ENCODE data around the gene SPG7. TPM values are rescaled to one million over a fixed set of nuclear protein-coding genes. Genes with fewer than 3 reads are reported as not detected.
"Not testable (repeated sequence)": the region's sequence is repeated elsewhere in the genome, so short reads cannot be mapped to it uniquely, and the experiment has no call there.

The SPG7 gene
- total and polyA plus RNA-seq, 3 experiments from 2014 or later, result 48.2 to 79.5 (median 77.4) TPM

DNA sequence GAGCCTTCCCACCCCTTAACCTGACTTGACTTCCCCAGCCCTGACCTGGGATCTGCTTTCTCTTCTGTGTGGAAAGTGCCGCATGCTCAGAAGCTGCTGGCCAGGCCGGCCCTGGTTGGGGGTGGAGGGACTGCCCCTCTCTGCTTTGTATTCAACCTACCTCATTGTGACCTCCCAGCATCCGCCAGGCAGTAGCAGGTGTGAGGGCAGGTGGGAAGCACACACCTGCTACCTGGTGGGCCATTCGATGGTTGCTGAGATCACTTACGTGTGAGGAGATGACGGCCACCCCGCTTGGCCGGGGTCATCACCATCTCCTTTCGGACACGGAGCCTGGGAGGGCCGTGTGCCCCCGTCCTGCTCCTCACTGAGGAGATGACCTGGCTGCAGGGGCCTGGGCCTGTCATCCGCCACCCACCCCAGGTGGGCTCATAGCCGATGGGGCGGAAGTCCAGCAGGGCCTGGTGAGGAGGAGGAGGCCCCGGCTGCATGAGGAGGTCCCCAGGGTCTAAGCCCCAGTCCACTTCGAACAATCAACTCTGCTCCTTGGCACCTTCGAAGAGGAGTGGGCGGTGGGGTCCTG is 74.5 kb downstream of the SPG7 start:
- no peak overlapping the region for H3K4me3 ChIP-seq (ENCODE audit: low read length)
- no peak overlapping the region for H3K27ac ChIP-seq (ENCODE audit: low read depth, low read length)
- Mint-ChIP-seq H3K4me1 (peaks cover 0 to 1% (median 0%) of the 10 kb centered on the region in 3 donors), H3K9me3 (no peaks in the 10 kb centered on the region), H3K27me3 (no peaks in the 10 kb centered on the region), H3K27ac (no peak overlapping the region), H3K36me3 (no peaks in the 10 kb centered on the region), H3K4me3 (no peak overlapping the region)
- no peaks in the 10 kb centered on the region for H3K9me3 ChIP-seq (ENCODE audit: low read length)
- ChIA-PET CTCF (no interaction called here), POLR2A (no interaction called here)
- H3K36me3 ChIP-seq (ENCODE audit: insufficient read depth, low read length), result no peaks in the 10 kb centered on the region
- DNase-seq, result no peak
- no peaks in the 10 kb centered on the region for H3K27me3 ChIP-seq (ENCODE audit: insufficient read depth, low read length, poor library complexity, severe bottlenecking)
- H3K4me1 ChIP-seq (ENCODE audit: insufficient read depth, low read length), result no peaks in the 10 kb centered on the region

- peaks cover 0 to 1% (median 0%) of the 10 kb centered on the region in 3 donors for H3K4me1 Mint-ChIP-seq
- DNase-seq, result no peak
- ChIA-PET CTCF (no interaction called here), POLR2A (no interaction called here)
- no peak overlapping the region for H3K27ac Mint-ChIP-seq
- no peaks in the 10 kb centered on the region for H3K27me3 Mint-ChIP-seq
- Histone ChIP-seq H3K4me3 (ENCODE audit: low read length) (no peak overlapping the region), H3K27ac (ENCODE audit: low read depth, low read length) (no peak overlapping the region), H3K27me3 (ENCODE audit: insufficient read depth, low read length, poor library complexity, severe bottlenecking) (no peaks in the 10 kb centered on the region), H3K36me3 (ENCODE audit: insufficient read depth, low read length) (no peaks in the 10 kb centered on the region), H3K4me1 (ENCODE audit: insufficient read depth, low read length) (no peaks in the 10 kb centered on the region), H3K9me3 (ENCODE audit: low read length) (no peaks in the 10 kb centered on the region)
- H3K36me3 Mint-ChIP-seq, result no peaks in the 10 kb centered on the region
- H3K9me3 Mint-ChIP-seq, result no peaks in the 10 kb centered on the region
- no peak overlapping the region for H3K4me3 Mint-ChIP-seq
Observed at GRCh38 chr16:89583197-89583894, 75.1 kb downstream of the SPG7 start.

DNA sequence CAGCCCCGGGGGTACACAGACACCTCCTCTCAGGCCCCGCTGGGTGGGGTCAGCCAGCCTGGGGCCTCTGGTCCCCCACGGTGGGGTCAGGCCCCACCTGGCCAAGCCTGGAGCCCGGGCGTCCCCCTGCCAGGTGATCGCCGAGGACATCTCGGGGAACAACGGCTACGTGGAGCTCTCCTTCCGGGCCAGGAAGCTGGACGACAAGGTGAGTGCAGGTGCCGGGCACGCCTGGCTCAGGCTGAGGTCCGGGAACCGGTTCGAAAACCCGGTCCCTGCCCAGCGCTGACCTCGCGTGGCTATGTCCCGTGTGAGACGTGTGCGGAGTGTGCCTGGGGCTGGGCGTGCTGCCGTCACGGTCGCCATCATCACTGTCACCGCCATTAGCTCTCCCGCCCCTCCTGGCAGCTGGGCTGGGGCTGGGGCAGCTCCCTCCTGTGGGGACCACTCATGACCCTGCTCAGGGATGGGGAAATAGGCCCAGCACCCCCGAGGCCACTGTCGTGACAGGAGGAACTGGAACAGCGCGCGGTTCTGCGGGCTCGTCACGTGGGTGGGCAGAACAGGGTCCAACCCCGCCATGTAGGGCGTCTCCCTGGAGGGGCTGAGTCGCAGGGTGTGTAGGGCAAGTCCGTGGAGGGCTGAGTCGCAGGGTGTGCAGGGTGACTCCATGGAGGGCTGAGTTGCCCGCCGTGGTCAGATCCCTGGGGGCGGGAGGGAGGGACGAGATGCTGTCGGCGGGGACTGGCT is 75.9 kb downstream of the SPG7 start:
- CTCF ChIA-PET, result no interaction called here
- Histone ChIP-seq H3K27me3 (ENCODE audit: insufficient read depth, low read length, poor library complexity, severe bottlenecking) (no peaks in the 10 kb centered on the region), H3K9me3 (ENCODE audit: low read length) (no peaks in the 10 kb centered on the region), H3K4me1 (ENCODE audit: insufficient read depth, low read length) (no peaks in the 10 kb centered on the region), H3K27ac (ENCODE audit: low read depth, low read length) (no peak overlapping the region), H3K4me3 (ENCODE audit: low read length) (no peak overlapping the region), H3K36me3 (ENCODE audit: insufficient read depth, low read length) (no peaks in the 10 kb centered on the region)
- Mint-ChIP-seq H3K36me3 (no peaks in the 10 kb centered on the region), H3K9me3 (no peaks in the 10 kb centered on the region), H3K27me3 (no peaks in the 10 kb centered on the region), H3K27ac (no peak overlapping the region), H3K4me1 (peaks cover 0 to 1% (median 0%) of the 10 kb centered on the region in 3 donors), H3K4me3 (no peak overlapping the region)
- DNase-seq, result no peak
- POLR2A ChIA-PET, result no interaction called here

DNA sequence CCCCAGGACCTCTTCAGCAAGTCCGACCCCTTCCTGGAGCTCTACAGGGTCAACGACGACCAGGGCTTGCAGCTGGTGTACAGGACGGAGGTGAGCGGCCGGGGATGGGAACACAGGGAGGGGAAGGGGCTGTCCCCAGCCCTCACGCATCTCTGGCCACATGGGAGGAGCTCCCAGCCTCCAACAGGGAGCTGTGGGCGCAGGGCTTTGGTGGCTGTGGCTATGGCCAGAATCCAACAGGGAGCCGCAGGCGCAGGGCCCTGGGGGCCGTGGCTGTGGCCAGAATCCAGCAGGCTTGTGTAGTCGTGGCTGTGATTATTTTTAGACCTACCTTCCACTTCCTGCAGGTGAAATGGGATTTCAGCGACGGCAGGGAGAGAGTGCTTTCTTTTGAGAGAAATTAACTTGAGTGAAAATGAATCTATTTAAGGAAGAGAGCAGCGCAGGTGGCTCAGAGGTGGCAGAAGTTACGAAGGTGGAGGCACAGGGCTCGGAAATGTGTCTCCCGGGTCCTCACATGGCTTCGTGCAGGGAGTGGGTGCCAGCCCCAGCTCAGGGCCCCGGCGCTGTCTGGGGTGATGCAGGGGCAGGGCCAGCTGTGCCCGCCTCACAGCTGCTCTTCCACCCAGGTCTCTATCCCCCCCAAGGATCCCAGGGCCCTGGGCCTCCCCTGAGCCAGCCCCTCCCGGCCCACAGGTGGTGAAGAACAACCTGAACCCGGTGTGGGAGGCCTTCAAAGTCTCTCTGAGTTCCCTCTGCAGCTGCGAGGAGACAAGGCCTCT is 76.8 kb downstream of the SPG7 start:
- Histone ChIP-seq H3K27me3 (ENCODE audit: insufficient read depth, low read length, poor library complexity, severe bottlenecking) (no peaks in the 10 kb centered on the region), H3K4me1 (ENCODE audit: insufficient read depth, low read length) (no peaks in the 10 kb centered on the region), H3K9me3 (ENCODE audit: low read length) (no peaks in the 10 kb centered on the region), H3K4me3 (ENCODE audit: low read length) (no peak overlapping the region), H3K36me3 (ENCODE audit: insufficient read depth, low read length) (no peaks in the 10 kb centered on the region), H3K27ac (ENCODE audit: low read depth, low read length) (no peak overlapping the region)
- H3K27ac Mint-ChIP-seq, result no peak overlapping the region
- POLR2A ChIA-PET, result no interaction called here
- CTCF ChIA-PET, result no interaction called here
- H3K36me3 Mint-ChIP-seq, result no peaks in the 10 kb centered on the region
- no peaks in the 10 kb centered on the region for H3K9me3 Mint-ChIP-seq
- no peaks in the 10 kb centered on the region for H3K27me3 Mint-ChIP-seq
- no peak overlapping the region for H3K4me3 Mint-ChIP-seq
- no peak for DNase-seq
- H3K4me1 Mint-ChIP-seq, result peaks cover 0 to 1% (median 0%) of the 10 kb centered on the region in 3 donors

GRCh38 chr16:89586218-89586617 is 78.0 kb downstream of the SPG7 start:
- H3K27ac Mint-ChIP-seq, result no peak overlapping the region
- no peak overlapping the region for H3K27ac ChIP-seq (ENCODE audit: low read depth, low read length)
- H3K4me3 Mint-ChIP-seq, result no peak overlapping the region
- H3K4me1 Mint-ChIP-seq, result peaks cover 0 to 1% (median 0%) of the 10 kb centered on the region in 3 donors
- no peaks in the 10 kb centered on the region for H3K36me3 Mint-ChIP-seq
- no peaks in the 10 kb centered on the region for H3K9me3 Mint-ChIP-seq
- H3K4me3 ChIP-seq (ENCODE audit: low read length), result no peak overlapping the region
- no peaks in the 10 kb centered on the region for H3K27me3 ChIP-seq (ENCODE audit: insufficient read depth, low read length, poor library complexity, severe bottlenecking)
- H3K9me3 ChIP-seq (ENCODE audit: low read length), result no peaks in the 10 kb centered on the region
- no peaks in the 10 kb centered on the region for H3K36me3 ChIP-seq (ENCODE audit: insufficient read depth, low read length)
- DNase-seq, result no peak
- H3K27me3 Mint-ChIP-seq, result no peaks in the 10 kb centered on the region
- CTCF ChIA-PET, result no interaction called here
- no peaks in the 10 kb centered on the region for H3K4me1 ChIP-seq (ENCODE audit: insufficient read depth, low read length)
- POLR2A ChIA-PET, result no interaction called here

DNA sequence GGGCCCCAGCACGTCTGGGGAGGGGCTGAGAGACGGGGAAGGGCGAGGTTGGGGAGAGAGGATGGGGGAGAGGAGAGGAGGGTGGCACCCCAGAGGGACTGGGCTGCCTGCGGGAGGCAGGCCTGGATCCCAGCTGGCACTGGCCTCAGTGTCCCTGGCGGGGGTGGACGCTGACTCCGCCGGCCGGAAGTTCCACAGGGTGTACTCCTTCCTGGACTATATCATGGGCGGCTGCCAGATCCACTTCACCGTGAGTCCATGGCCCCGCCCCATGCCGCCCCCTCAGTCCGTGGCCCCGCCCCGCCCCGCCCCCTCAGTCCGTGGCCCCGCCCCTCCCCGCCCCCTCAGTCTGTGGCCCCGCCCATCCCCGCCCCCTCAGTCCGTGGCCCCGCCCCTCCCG is 78.7 kb downstream of the SPG7 start:
- H3K9me3 ChIP-seq (ENCODE audit: low read length), result no peaks in the 10 kb centered on the region
- CTCF ChIA-PET, result no interaction called here
- H3K4me3 ChIP-seq (ENCODE audit: low read length), result no peak overlapping the region
- H3K27ac Mint-ChIP-seq, result no peak overlapping the region
- H3K36me3 ChIP-seq (ENCODE audit: insufficient read depth, low read length), result no peaks in the 10 kb centered on the region
- POLR2A ChIA-PET, result no interaction called here
- no peaks in the 10 kb centered on the region for H3K27me3 ChIP-seq (ENCODE audit: insufficient read depth, low read length, poor library complexity, severe bottlenecking)
- H3K27me3 Mint-ChIP-seq, result no peaks in the 10 kb centered on the region
- no peaks in the 10 kb centered on the region for H3K4me1 ChIP-seq (ENCODE audit: insufficient read depth, low read length)
- H3K27ac ChIP-seq (ENCODE audit: low read depth, low read length), result no peak overlapping the region
- no peak overlapping the region for H3K4me3 Mint-ChIP-seq
- peak in 1 of 5 donors; percentile 43 for DNase-seq
- H3K9me3 Mint-ChIP-seq, result no peaks in the 10 kb centered on the region
- peaks cover 0 to 1% (median 0%) of the 10 kb centered on the region in 3 donors for H3K4me1 Mint-ChIP-seq
- H3K36me3 Mint-ChIP-seq, result no peaks in the 10 kb centered on the region

GRCh38 chr16:89587676-89588075 is 79.5 kb downstream of the SPG7 start:
- H3K4me1 Mint-ChIP-seq; H3K4me3 ChIP-seq (ENCODE audit: low read length); CTCF ChIA-PET; H3K9me3 Mint-ChIP-seq; H3K4me1 ChIP-seq (ENCODE audit: insufficient read depth, low read length); H3K27me3 ChIP-seq (ENCODE audit: insufficient read depth, low read length, poor library complexity, severe bottlenecking); DNase-seq; H3K36me3 ChIP-seq (ENCODE audit: insufficient read depth, low read length); H3K9me3 ChIP-seq (ENCODE audit: low read length); H3K27ac ChIP-seq (ENCODE audit: low read depth, low read length); H3K4me3 Mint-ChIP-seq; H3K36me3 Mint-ChIP-seq; H3K27me3 Mint-ChIP-seq; POLR2A ChIA-PET: not testable (repeated sequence)
- peak overlapping the region in 1 of 8 donors; percentile 63 for H3K27ac Mint-ChIP-seq
